ENCODE results near the gene LRP11.
"Not testable (repeated sequence)": the region's sequence is repeated elsewhere in the genome, so short reads cannot be mapped to it uniquely, and the experiment has no call there.

The LRP11 gene

DNA sequence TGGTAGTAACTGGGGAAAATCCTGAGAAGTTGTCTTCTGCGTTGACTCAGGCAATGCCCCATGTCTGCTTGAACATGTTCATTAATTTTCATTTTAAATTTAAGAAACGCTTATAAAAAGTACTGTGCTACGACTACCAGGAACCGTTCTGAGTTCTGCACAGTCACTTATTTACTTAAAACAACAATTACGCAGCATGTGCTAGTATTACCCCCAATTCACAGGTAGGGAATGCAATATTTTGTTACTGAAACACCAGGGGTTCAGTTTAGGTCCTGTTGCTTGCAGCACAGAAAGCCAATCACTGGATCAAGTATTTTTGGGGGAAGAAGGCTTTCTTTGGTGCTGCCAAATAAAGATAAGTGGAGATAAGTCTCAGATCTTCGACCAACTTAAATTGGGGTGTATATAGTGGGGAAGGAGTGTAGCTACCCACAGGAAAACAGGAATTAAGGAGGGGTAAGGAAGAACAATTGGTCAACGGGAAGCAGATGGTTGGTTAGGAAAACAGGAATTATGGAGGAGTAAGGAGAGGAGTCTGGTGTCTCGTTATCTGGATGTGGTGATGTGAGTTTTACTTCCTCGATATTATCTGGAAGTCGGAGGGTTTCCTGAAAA lies 5.2 kb upstream of the LRP11 start:
- DNase-seq (ENCODE audit: low spot score) = no peak

- DNase-seq (ENCODE audit: low spot score) = no peak
These were observed 3.9 kb upstream of the LRP11 start for GRCh38 chr6:149867876-149868640.

GRCh38 chr6:149864578-149865535 lies 698 bp upstream of the LRP11 start:
- DNase-seq (ENCODE audit: low spot score) = peak; percentile 71

- DNase-seq (ENCODE audit: low spot score) = peak; percentile 81
These were observed 1.0 kb downstream of the LRP11 start for GRCh38 chr6:149862922-149863697.

DNA sequence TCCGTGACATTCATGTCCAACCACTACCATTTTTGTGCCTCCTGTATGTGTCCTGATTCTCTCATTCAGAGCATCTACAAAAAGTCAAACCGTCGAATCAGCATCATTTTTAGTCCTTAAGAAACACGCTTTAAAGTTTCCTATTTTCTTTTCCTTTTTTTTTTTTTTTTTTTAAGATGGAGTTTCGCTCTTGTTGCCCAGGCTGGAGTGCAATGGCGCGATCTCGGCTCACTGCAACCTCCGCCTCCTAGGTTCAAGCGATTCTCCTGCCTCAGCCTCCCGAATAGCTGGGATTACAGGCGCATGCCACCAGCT lies 1.8 kb downstream of the LRP11 start:
- not testable (repeated sequence) for DNase-seq (ENCODE audit: low spot score)

GRCh38 chr6:149861603-149862423 lies 2.3 kb downstream of the LRP11 start:
- DNase-seq (ENCODE audit: low spot score) = no peak

- DNase-seq (ENCODE audit: low spot score) = no peak
These were observed 3.1 kb downstream of the LRP11 start for GRCh38 chr6:149860834-149861602.

GRCh38 chr6:149860513-149860833 lies 3.7 kb downstream of the LRP11 start:
- no peak for DNase-seq (ENCODE audit: low spot score)

DNA sequence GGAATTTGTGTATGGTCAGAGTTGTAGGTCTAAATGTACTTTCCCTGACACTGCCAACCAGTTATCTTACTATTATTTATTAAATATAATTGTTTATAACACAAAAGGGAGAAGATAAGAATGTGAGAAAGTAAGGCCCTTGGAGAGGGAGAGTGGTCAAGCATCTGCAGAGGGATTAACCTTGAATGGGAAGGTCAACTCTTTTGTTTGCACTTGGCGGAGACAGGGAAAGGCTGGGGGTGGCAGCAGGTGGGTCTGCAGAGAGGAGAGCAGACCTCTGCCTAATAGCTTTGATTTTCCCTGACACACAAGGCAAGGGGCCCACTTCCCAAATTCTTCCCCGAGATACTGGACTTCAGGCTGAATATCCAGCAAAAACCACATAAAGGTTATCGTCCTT lies 4.2 kb downstream of the LRP11 start:
- DNase-seq (ENCODE audit: low spot score) = no peak

- no peak for DNase-seq (ENCODE audit: low spot score)
These were observed 4.8 kb downstream of the LRP11 start for GRCh38 chr6:149859368-149859767.

- no peak for DNase-seq (ENCODE audit: low spot score)
These were observed 6.6 kb downstream of the LRP11 start for GRCh38 chr6:149857541-149857940.

GRCh38 chr6:149856256-149856994 lies 7.7 kb downstream of the LRP11 start:
- DNase-seq (ENCODE audit: low spot score) = no peak

DNA sequence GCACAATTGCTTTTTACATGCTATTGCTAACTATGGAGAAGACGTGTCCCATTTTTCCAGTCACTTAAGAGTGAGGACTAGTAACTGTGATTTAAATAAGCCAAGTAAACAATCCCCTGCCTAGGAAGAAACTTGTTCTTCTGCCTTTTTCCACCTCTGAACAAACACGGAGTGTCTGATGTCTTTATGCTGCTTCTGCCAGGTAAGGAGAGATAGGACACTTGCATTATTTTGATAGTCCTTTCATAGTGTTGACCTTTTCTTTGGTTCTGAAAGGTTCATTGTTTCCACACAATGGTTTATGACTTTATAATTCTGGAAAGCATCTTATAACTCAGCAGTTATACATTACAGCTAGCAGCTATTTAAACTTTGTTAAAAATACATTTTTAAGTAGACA lies 8.4 kb downstream of the LRP11 start:
- DNase-seq (ENCODE audit: low spot score) = no peak

- no peak for DNase-seq (ENCODE audit: low spot score)
These were observed 9.0 kb downstream of the LRP11 start for GRCh38 chr6:149855040-149855654.

GRCh38 chr6:149854532-149854931 lies 9.6 kb downstream of the LRP11 start:
- DNase-seq (ENCODE audit: low spot score) = no peak

- DNase-seq (ENCODE audit: low spot score) = not testable (repeated sequence)
These were observed 10.1 kb downstream of the LRP11 start for GRCh38 chr6:149854017-149854416.

DNA sequence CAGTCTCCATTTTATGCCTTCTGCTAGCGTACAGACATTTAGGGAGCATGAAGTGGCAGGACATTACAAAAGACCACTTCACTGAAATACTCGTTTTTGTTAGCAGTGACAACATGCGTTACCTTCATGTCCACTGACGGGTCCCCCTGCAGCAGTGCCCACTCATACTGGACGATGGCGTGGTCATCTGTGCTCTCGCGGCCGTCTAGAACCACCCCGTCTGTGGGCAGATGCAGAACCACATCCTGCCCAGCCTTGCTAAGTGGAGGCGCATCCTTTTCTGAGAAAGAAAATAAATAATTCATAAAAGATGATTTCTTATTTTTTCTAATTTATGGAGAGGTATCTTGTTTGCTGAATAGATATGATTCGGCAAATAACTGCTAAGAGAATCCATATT lies 11.3 kb downstream of the LRP11 start:
- no peak for DNase-seq (ENCODE audit: low spot score)

- DNase-seq (ENCODE audit: low spot score) = no peak
These were observed 12.0 kb downstream of the LRP11 start for GRCh38 chr6:149852180-149852579.

DNA sequence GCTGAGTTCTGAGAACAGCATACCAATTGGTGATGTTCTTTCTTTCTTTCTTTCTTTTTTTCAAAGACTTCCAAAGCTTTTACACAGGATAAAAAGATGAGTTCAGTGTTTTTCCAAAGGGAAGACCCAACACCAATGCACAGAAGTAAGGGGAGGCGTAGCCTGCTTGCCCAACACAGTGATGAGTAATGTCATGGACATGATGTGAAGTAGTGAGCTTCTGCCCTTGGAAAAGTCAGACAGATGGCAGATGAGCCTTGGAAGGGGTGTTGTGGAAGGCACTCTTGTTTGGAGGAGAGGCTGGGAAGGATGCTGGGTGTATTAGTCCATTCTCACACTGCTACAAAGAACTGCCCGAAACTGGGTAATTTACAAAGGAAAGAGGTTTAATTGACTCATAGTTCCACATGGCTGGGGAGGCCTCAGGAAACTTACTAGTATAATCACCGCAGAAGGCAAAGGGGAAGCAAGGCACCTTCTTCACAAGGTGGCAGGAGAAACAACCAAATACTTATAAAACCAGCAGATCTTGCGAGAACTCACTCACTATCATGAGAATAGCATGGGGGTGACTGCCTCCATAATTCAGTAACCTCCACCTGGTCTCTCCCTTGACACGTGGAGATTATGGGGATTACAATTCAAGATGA lies 12.6 kb downstream of the LRP11 start:
- DNase-seq (ENCODE audit: low spot score) = no peak

Measured in D341Med (cell line).